Heart right ventricle (tissue), 16 donors: ENCODE data around the gene THEMIS. TPM values are rescaled to one million over a fixed set of nuclear protein-coding genes. Genes with fewer than 3 reads are reported as not detected.

Experiments
- ATAC-seq, 8 donors: fragments of 200-7000 bp; cut with Tn5 transposase; one replicate each; pipeline ENCODE4 v1.9.1; 2020; ENCODE audit warnings: mild to moderate bottlenecking in 8 of 8, moderate library complexity in 8 of 8, moderate number of reproducible peaks in 1 of 8
- DNase-seq, 2 donors: peaks; one replicate each; pipeline ENCODE4 v3.0.0-alpha.2; 2020
- H3K27ac ChIP-seq, 10 donors: fragments of 200-600 bp; sonication (generic) in 2 of 10; one replicate each; pipeline versions ENCODE4 v1.5.0 to v1.8.0; 2020 to 2022; ENCODE audit warnings: mild to moderate bottlenecking in 3 of 10
- H3K27me3 ChIP-seq, 7 donors: fragments of 200-600 bp; one replicate each; pipeline ENCODE4 v1.8.0; 2021 to 2022; ENCODE audit warnings: mild to moderate bottlenecking in 2 of 7
- H3K36me3 ChIP-seq, 9 donors: fragments of 200-600 bp; sonication (generic) in 1 of 9; one replicate each; pipeline versions ENCODE4 v1.5.0 to v1.8.0; 2020 to 2022; ENCODE audit warnings: mild to moderate bottlenecking in 2 of 9
- H3K4me1 ChIP-seq, 9 donors: fragments of 200-600 bp; sonication (generic) in 1 of 9; one replicate each; pipeline versions ENCODE4 v1.5.0 to v1.8.0; 2020 to 2022; ENCODE audit warnings: mild to moderate bottlenecking in 4 of 9
- H3K4me3 ChIP-seq, 10 donors: fragments of 200-600 bp; sonication (generic) in 2 of 10; one replicate each; pipeline versions ENCODE4 v1.5.0 to v1.8.0; 2020 to 2022; ENCODE audit warnings: mild to moderate bottlenecking in 7 of 10, moderate library complexity in 2 of 10
- H3K9me3 ChIP-seq, 11 donors: fragments of 200-600 bp in 10 of 11; sonication (generic) in 2 of 11; one replicate each; pipeline versions ENCODE4 v1.5.0 to v1.8.0; 2013 to 2022; ENCODE audit warnings: mild to moderate bottlenecking in 2 of 11, control low read depth in 1 of 11, moderate library complexity in 1 of 11
- WGBS, 2 donors: extraction: QIAGEN DNeasy Blood & Tissue Kit; methylation state at CpG; one replicate each; pipeline ENCODE4 v1.1.7; 2013; ENCODE audit warnings: inconsistent platforms in 1 of 2; 5-methylcytosine and 5-hydroxymethylcytosine counted together
- intact Hi-C, 10 donors: fragments of 100-400 bp; cut with DNase I; formaldehyde crosslinking; loops; one replicate each; pipeline versions ENCODE4 v1.11.1 to v1.14.2; 2022
- polyA plus RNA-seq, 2 donors: library from polyadenylated mRNA; stranded (reverse); fragments of 200-250 nt; gene quantifications; one replicate each; pipeline ENCODE4 v1.2.3, GENCODE V29; 2013
- total RNA-seq, 10 donors: library from RNA; stranded (reverse); fragmentation: NEBNext Ultra II Directional in 3 of 10; extraction: Animal tissue kit (Norgen Biotek cat#: 25700) in 3 of 10; gene quantifications; one replicate each; pipeline versions ENCODE4 v1.2.1 to v1.2.4, GENCODE V29; 2021 to 2023
- TF ChIP-seq, protein P1 (sequence below), 9 donors: fragments of 200-600 bp; sonication (generic) in 2 of 9; IDR thresholded peaks; one replicate each; pipeline versions ENCODE4 v1.5.0 to v1.8.0; 2021 to 2022; ENCODE audit warnings: antibody characterized with exemption in 9 of 9, mild to moderate bottlenecking in 5 of 9, moderate library complexity in 1 of 9
- donor health status: Arrhythmogenic right ventricular cardiomyopathy.
- donor health status: ischemic (EF 13 %, LVEDD 7.1; RV severe dilation, severe dysfunction).
- donor health status: healthy with polysubstance abuse.
- donor health status: DM: no; HTN: yes; CAD: no.
- donor health status: DM: no; HTN: no; CAD: no.
- donor health status: ischemic (EF 25% LVEDD 6.9; RV normal size, moderate dysfunction).
- donor health status: ischemic (EF 25% LVEDD 5.7; RV mildly dilated, moderate dysfunction).
- donor health status: healthy.
- donor health status: DM: yes; HTN: yes; CAD: no.
- donor health status: Ischemic cardiomyopathy.
- donor health status: ischemic (EF 35%, LVEDD 5.7; RV mildly dilated, moderate dysfunction).
- donor health status: nonischemic (EF 11% LVEDD 7.7; RV severe dilation, severe dysfunction).
- donor health status: DM: yes; HTN: yes; CAD: no.
- donor health status: PGD.
- donor health status: ischemic (EF 29% LVEDD 5.4; RV normal size, mild dysfunction).
- donor health status: nonischemic (EF 23%, LVEDD 6.1; RV moderate dilation, normal function).

The THEMIS gene
- total and polyA plus RNA-seq, 12 donors, result 0.01 to 2.0 (median 0.14) TPM; not detected in 4

GRCh38 chr6:127807806-127808517, 92.9 kb downstream of the THEMIS start:
- DNase-seq (no peak), ATAC-seq (no peak)
- Histone ChIP-seq H3K27me3 (peaks cover 0 to 7% (median 0%) of the 10 kb centered on the region in 7 donors), H3K9me3 (no peaks in the 10 kb centered on the region), H3K27ac (no peak overlapping the region), H3K36me3 (no peaks in the 10 kb centered on the region), H3K4me3 (no peak overlapping the region), H3K4me1 (no peaks in the 10 kb centered on the region)
- WGBS, 2 donors, result 59 to 64% methylated on average over 4 of the region's 4 CpGs
- intact Hi-C loops, result no loop called here
- TF ChIP-seq, protein P1, sequence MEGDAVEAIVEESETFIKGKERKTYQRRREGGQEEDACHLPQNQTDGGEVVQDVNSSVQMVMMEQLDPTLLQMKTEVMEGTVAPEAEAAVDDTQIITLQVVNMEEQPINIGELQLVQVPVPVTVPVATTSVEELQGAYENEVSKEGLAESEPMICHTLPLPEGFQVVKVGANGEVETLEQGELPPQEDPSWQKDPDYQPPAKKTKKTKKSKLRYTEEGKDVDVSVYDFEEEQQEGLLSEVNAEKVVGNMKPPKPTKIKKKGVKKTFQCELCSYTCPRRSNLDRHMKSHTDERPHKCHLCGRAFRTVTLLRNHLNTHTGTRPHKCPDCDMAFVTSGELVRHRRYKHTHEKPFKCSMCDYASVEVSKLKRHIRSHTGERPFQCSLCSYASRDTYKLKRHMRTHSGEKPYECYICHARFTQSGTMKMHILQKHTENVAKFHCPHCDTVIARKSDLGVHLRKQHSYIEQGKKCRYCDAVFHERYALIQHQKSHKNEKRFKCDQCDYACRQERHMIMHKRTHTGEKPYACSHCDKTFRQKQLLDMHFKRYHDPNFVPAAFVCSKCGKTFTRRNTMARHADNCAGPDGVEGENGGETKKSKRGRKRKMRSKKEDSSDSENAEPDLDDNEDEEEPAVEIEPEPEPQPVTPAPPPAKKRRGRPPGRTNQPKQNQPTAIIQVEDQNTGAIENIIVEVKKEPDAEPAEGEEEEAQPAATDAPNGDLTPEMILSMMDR (IDR thresholded peaks at IDR 0.05), result no peak

GRCh38 chr6:127796713-127797112, 104.1 kb downstream of the THEMIS start:
- no peak for ATAC-seq
- intact Hi-C loops, result no loop called here
- no peaks in the 10 kb centered on the region for H3K4me1 ChIP-seq
- no peak overlapping the region for H3K27ac ChIP-seq
- TF ChIP-seq, protein P1 (IDR thresholded peaks at IDR 0.05), result no peak
- H3K27me3 ChIP-seq, result no peaks in the 10 kb centered on the region
- WGBS, 2 donors, result 94 to 97% methylated on average over 1 of the region's 1 CpG
- H3K9me3 ChIP-seq, result no peaks in the 10 kb centered on the region
- DNase-seq, result no peak
- H3K36me3 ChIP-seq, result no peaks in the 10 kb centered on the region
- H3K4me3 ChIP-seq, result no peak overlapping the region

GRCh38 chr6:127794405-127794804, 106.5 kb downstream of the THEMIS start:
- DNase-seq (no peak), ATAC-seq (no peak)
- H3K4me3 ChIP-seq, result no peak overlapping the region
- H3K27me3 ChIP-seq, result no peaks in the 10 kb centered on the region
- intact Hi-C loops, result no loop called here
- H3K9me3 ChIP-seq, result no peaks in the 10 kb centered on the region
- 42 to 54% methylated on average over 1 of the region's 1 CpG for WGBS, 2 donors
- TF ChIP-seq, protein P1 (IDR thresholded peaks at IDR 0.05), result no peak
- no peaks in the 10 kb centered on the region for H3K36me3 ChIP-seq
- H3K4me1 ChIP-seq, result no peaks in the 10 kb centered on the region
- no peak overlapping the region for H3K27ac ChIP-seq

GRCh38 chr6:127793396-127793795, 107.5 kb downstream of the THEMIS start:
- WGBS, 2 donors, result 81 to 89% methylated on average over 1 of the region's 1 CpG
- Histone ChIP-seq H3K27me3 (no peaks in the 10 kb centered on the region), H3K4me3 (no peak overlapping the region), H3K4me1 (no peaks in the 10 kb centered on the region), H3K9me3 (no peaks in the 10 kb centered on the region), H3K27ac (no peak overlapping the region), H3K36me3 (no peaks in the 10 kb centered on the region)
- intact Hi-C loops, result no loop called here
- TF ChIP-seq, protein P1 (IDR thresholded peaks at IDR 0.05), result no peak
- DNase-seq (no peak), ATAC-seq (no peak)
